C4-2B (cell line): Measurements from ENCODE around the gene RARS1.
A peak's percentile ranks its signal among the peaks of the same experiment; 100 is the strongest.

Experiments
- CTCF ChIP-seq: fragments of 450-650 bp; conservative IDR thresholded peaks from 2 replicates; pipeline ENCODE4 v1.5.1; 2017; ENCODE audit warnings: mild to moderate bottlenecking
- ZFX ChIP-seq: fragments of 450-650 bp; IDR thresholded peaks from 2 replicates; pipeline ENCODE4 v1.6.1; 2017

- TF ChIP-seq CTCF (no peak), ZFX (peak; percentile 44; the same call in 1 of the 2 replicates)
Measured at GRCh38 chr5:168449166-168449565, 37.1 kb upstream of the RARS1 start.
